AG04449 (cell line): ENCODE measurements around the gene ACP7.

ENCODE experiments used
- CTCF ChIA-PET: fragments of 350-600 bp; formaldehyde crosslinking; extraction: SDS; loops from one replicate; lab custom pipeline; 2021; ENCODE audit warnings: antibody characterized with exemption; lab: Yijun Ruan, JAX
- POLR2A ChIA-PET: fragments of 400-600, 350-600 bp; formaldehyde crosslinking; extraction: SDS; loops from one replicate; lab custom pipeline; 2020; ENCODE audit warnings: antibody characterized with exemption, inconsistent platforms; lab: Yijun Ruan, JAX
- DNase-seq: peaks from one replicate; pipeline ENCODE4 v3.0.0-alpha.2; 2010; ENCODE audit warnings: low read depth, low spot score
- H3K4me3 ChIP-seq: 2 replicates; pipeline ENCODE4 v1.5.1; 2011; ENCODE audit warnings: low read depth, mild to moderate bottlenecking, control low read depth, low read length
- CTCF ChIP-seq: IDR thresholded peaks from one replicate; pipeline ENCODE4 v1.5.1; 2011; ENCODE audit warnings: mild to moderate bottlenecking, moderate library complexity, low read length, control low read depth, inconsistent platforms; ENCODE audit not compliant: insufficient read depth; ENCODE audit errors: missing control alignments

The ACP7 gene

GRCh38 chr19:39106194-39106593, 22.0 kb downstream of the ACP7 start:
- ChIA-PET POLR2A (no interaction called here), CTCF (interaction anchor here (1.5 to 1.7 kb wide), 2 partner anchors 16 to 222 kb away, joined by 4 read pairs; no protein-coding TSS in a partner anchor)
- DNase-seq = no peak
- no peak overlapping the region for H3K4me3 ChIP-seq
- no peak for TF ChIP-seq CTCF

- TF ChIP-seq CTCF = no peak
- POLR2A ChIA-PET = no interaction called here
- DNase-seq = no peak
- CTCF ChIA-PET = interaction anchor here (0.7 to 9.4 kb wide), 16 partner anchors 9 to 431 kb away, joined by 3 to 94 read pairs (median 4); partner anchors contain the start of genes EID2, GMFG and PAK4
- no peak overlapping the region for H3K4me3 ChIP-seq
Measured at GRCh38 chr19:39109641-39110040, 25.5 kb downstream of the ACP7 start.

GRCh38 chr19:39110263-39110967, 26.2 kb downstream of the ACP7 start:
- no peak overlapping the region for H3K4me3 ChIP-seq
- peak; percentile 71 for TF ChIP-seq CTCF
- POLR2A ChIA-PET = no interaction called here
- CTCF ChIA-PET = interaction anchor here (0.7 to 9.4 kb wide), 22 partner anchors 8 to 430 kb away, joined by 3 to 94 read pairs (median 5); partner anchors contain the start of genes EID2, EID2B, GMFG and PAK4
- DNase-seq = no peak

- no peak for TF ChIP-seq CTCF
Measured at GRCh38 chr19:39111593-39112199, 27.5 kb downstream of the ACP7 start.

GRCh38 chr19:39112338-39112890, 28.2 kb downstream of the ACP7 start:
- no peak for TF ChIP-seq CTCF
- POLR2A ChIA-PET = no interaction called here
- CTCF ChIA-PET = interaction anchor here (1.3 to 9.4 kb wide), 5 partner anchors 9 to 216 kb away, joined by 4 to 94 read pairs (median 6); no protein-coding TSS in a partner anchor
- H3K4me3 ChIP-seq = no peak overlapping the region
- no peak for DNase-seq

More at GRCh38 chr19:39111593-39112199, 27.5 kb downstream of the ACP7 start:
- CTCF ChIA-PET = interaction anchor here (1.3 to 9.4 kb wide), 11 partner anchors 9 to 421 kb away, joined by 3 to 94 read pairs (median 6); partner anchors contain the start of gene EID2B
- POLR2A ChIA-PET = no interaction called here
- no peak for DNase-seq
- no peak overlapping the region for H3K4me3 ChIP-seq
